ENCODE measurements around the gene LRRC2.
A peak's percentile ranks its signal among the peaks of the same experiment; 100 is the strongest.
"Not testable (repeated sequence)": the region's sequence is repeated elsewhere in the genome, so short reads cannot be mapped to it uniquely, and the experiment has no call there.

Gene LRRC2

GRCh38 chr3:46494491-46494890 lies 71.6 kb downstream of the LRRC2 start:
- not testable (repeated sequence) for DNase-seq

GRCh38 chr3:46492890-46493547 lies 73.1 kb downstream of the LRRC2 start:
- DNase-seq = no peak

GRCh38 chr3:46491089-46492070 lies 74.7 kb downstream of the LRRC2 start:
- no peak for DNase-seq

DNA sequence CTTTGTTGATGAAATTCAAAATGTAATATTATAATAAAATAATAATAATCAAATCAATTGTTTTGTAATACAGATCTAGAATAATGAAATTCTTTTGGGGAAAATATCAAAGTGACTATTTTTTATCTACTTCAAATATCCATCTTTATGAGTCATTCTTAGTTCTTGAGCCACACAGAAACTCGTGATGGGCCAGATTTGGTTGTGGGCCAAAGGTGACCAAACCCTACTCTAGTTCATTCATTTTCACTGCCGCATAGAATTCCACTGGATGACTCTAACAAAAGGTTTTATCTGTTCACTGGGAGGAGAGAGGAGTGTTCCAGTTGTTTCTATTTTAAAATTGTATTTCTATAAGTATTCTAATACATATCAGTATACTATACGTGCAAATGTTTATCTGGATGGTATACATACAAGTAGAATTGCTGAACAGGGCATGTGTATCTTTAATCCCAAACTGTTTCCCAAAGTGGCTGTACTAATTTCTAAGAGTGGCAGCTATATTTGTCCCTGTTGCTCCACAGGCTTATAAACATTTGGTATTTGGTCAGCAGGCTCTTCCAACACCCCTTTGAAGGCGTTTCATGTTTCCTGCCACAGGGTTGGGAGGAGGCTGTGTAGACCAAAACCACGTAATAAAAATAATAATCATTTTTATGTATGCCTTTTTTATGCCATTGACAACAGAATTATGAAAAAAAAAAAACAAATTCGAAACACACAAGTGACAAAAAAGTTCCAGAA lies 75.6 kb downstream of the LRRC2 start:
- DNase-seq = no peak

GRCh38 chr3:46489875-46490274 lies 76.2 kb downstream of the LRRC2 start:
- no peak for DNase-seq

- DNase-seq = no peak
Measured at GRCh38 chr3:46489381-46489780, 76.7 kb downstream of the LRRC2 start.

GRCh38 chr3:46488735-46489361 lies 77.3 kb downstream of the LRRC2 start:
- peak; percentile 15 for DNase-seq

GRCh38 chr3:46485779-46486175 lies 80.3 kb downstream of the LRRC2 start:
- DNase-seq = no peak

DNA sequence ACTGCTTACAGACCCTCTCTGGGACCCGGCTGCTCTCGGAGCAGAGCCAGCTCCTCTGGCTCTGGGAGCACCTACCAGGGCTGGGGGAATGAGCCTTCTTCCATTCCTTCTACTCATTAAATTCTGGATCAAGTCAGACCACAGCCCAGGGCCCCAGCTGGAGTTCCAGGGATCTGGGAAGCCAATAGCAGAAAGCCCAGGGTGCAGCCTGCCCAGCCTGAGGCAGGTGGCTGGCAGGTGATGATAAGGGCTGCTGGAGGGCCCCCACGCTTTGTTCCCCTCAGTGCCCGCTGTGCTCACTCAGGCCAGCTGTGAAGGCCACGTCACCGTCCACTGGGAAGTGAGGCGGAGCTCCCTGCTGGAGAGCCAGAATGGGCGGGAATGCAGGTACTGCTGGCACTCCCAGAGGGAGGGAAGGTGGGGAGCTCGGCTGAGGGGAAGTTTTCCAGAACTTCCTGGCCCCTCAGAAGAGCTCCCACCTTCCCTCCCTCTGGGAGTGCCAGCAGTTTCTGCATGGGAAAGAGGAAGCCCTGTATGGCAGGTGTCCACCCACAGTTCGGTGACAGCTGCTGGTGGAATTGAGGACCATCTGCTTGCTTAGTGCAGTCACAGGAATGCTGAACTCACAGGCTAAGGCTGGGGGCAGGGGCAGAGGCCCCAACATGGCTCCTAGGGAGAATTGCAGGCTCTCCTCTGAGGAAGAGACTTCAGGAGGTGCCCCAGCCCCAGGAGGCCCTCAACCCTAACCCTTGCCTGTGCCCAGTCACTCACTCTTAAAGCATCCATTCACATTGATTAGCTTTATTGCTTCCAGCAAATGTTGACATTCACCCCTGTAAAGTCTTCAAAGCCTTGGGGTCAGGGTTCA lies 81.0 kb downstream of the LRRC2 start:
- DNase-seq = peak; percentile 31

- DNase-seq = no peak
Measured at GRCh38 chr3:46484388-46484787, 81.7 kb downstream of the LRRC2 start.

- no peak for DNase-seq
Measured at GRCh38 chr3:46483825-46484224, 82.3 kb downstream of the LRRC2 start.

DNA sequence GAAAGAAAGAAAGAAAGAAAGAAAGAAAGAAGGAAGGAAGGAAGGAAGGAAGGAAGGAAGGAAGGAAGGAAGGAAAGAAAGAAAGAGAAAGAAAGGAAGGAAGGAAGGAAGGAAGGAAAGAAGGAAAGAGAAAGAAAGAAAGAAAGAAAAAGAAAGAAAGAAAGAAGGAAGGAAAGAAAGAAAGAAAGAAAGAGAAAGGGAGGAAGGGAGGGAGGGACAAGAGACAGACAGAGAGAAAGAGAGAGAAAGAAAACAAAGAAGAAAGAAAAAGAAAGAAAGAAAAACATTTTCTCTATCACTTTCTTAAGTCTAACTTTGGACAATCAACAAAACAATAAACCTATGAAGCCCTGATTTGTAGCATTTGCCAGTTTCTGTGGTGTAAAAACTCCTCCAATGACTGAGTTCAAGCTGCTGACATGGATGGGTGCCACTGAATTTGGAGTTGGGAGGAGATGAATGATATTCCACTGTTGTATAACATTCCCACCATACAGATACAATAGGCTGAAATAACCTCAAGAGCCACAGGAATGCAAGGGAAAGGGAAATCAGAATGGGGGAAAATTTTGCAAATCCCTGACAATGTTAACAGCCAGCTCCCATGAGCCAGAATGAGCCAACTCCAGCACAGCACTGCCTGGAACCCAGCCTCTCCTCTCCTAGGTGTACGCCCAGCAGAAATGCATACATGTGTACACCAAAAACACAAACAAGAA lies 83.3 kb downstream of the LRRC2 start:
- no peak for DNase-seq

- DNase-seq = no peak
Measured at GRCh38 chr3:46481636-46482035, 84.5 kb downstream of the LRRC2 start.

DNA sequence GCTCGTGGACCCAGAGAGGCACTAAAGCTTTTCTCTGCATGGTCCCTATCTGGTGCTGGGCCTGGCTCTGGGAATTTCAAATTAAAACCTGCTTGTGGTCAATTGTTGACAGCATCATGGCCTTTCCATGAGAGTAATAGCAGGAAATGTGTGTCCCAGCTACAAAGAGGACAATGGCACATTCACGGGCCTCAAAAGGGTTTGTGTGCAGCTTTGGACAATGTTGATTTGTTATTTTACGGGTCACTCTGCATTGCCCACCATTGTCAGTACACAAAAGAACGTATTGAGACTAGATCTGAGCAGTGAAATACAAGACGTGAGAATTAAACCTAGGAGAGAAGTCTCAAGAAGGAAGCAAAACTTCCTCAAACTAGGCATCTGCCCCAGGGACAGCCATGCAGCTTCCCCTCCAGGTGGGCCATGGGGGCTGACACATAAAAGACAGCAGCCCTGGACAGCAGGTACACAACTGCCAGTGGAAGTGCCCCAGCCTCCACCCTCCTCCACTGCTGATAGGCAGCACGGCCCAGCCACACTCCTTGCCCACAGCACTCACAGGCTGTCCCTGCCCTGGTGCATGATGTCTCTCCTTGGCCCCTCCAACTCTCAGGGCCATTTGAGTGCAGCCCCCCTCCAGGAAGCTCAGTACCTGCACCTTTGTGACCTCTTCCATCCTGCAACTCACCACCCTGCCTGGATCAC lies 85.5 kb downstream of the LRRC2 start:
- no peak for DNase-seq

- no peak for DNase-seq
Measured at GRCh38 chr3:46479696-46480095, 86.4 kb downstream of the LRRC2 start.

DNA sequence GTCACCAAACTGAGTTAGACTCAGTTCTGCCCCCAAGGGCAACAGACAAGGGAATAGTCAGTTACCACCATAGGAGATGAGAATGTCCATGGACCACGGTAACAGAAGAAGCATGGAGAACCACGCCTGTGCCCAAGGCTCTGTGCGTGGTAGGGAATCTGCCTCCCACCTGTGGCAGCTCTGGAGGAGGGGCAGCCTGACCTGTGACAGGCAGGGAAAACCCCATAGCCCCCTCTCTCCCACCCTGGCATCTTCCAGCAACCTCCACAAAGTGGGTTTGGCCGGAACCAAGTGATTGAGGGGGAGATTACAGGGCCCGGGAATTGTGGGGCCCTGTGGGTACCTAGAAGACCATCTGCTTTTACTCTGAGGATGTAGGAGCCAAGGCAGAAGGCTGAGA lies 87.1 kb downstream of the LRRC2 start:
- no peak for DNase-seq

- DNase-seq = no peak
Measured at GRCh38 chr3:46478341-46478740, 87.8 kb downstream of the LRRC2 start.

- DNase-seq = no peak
Measured at GRCh38 chr3:46477756-46478155, 88.3 kb downstream of the LRRC2 start.

GRCh38 chr3:46477145-46477544 lies 89.0 kb downstream of the LRRC2 start:
- DNase-seq = no peak

DNA sequence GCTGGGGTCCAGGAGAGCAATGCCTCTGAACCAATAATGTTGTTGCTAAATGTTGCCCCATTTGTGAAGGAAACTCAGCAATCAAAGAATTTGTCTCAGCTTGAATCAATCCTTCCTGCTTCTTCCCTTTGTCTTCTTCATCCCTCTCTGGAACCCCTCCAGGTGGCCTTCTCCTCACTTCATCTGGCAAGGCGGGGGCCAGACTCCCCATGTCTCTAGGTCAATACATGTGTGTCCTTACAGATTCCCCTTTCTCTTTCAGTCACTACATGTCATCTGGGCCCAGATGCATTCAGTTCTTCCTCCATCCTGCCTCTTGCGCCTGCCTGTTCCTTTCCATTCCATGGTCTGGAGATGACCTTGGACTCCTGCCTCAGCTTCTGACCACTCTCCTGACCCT lies 93.4 kb downstream of the LRRC2 start:
- no peak for DNase-seq
